MCF 10A (cell line): ENCODE results near the gene BHLHA15. TPM values are rescaled to one million over a fixed set of nuclear protein-coding genes. Genes with fewer than 3 reads are reported as not detected.

Source experiments
- BruUV-seq: library from RNA; stranded (reverse); fragments of 400-500 nt; replicated peaks from 2 replicates; lab custom pipeline; 2021; lab: Mats Ljungman, UMichigan
- CTCF ChIA-PET: fragments of 300-600 bp; sonication (Branson Sonifier 250); formaldehyde crosslinking; extraction: SDS; loops from one replicate; lab custom pipeline; 2021; ENCODE audit warnings: antibody characterized with exemption, inconsistent platforms; lab: Yijun Ruan, JAX
- POLR2A ChIA-PET: fragments of 300-600, 350-650 bp; sonication (Branson Sonifier 250); formaldehyde crosslinking; extraction: SDS; loops from one replicate; lab custom pipeline; 2020; ENCODE audit warnings: antibody characterized with exemption, inconsistent platforms; lab: Yijun Ruan, JAX
- DNase-seq: peaks from one replicate; pipeline ENCODE4 v3.0.0-alpha.2; 2018; ENCODE audit not compliant: unreplicated experiment
- H3K27ac Mint-ChIP-seq: one replicate; pipeline ENCODE4 v1.8.0; 2022; ENCODE audit warnings: mild to moderate bottlenecking, low read depth, mixed read lengths; ENCODE audit not compliant: unreplicated experiment
- H3K27me3 Mint-ChIP-seq: one replicate; pipeline ENCODE4 v1.8.0; 2022; ENCODE audit warnings: mixed read lengths; ENCODE audit not compliant: insufficient read depth, unreplicated experiment
- H3K36me3 Mint-ChIP-seq: one replicate; pipeline ENCODE4 v1.8.0; 2022; ENCODE audit warnings: mild to moderate bottlenecking, moderate library complexity, mixed read lengths; ENCODE audit not compliant: insufficient read depth, unreplicated experiment
- H3K4me1 Mint-ChIP-seq: one replicate; pipeline ENCODE4 v1.8.0; 2022; ENCODE audit warnings: mixed read lengths; ENCODE audit not compliant: insufficient read depth, unreplicated experiment
- H3K4me3 Mint-ChIP-seq: one replicate; pipeline ENCODE4 v1.8.0; 2022; ENCODE audit warnings: mild to moderate bottlenecking, moderate library complexity, mixed read lengths; ENCODE audit not compliant: unreplicated experiment
- H3K9me3 Mint-ChIP-seq: one replicate; pipeline ENCODE4 v1.8.0; 2022; ENCODE audit warnings: mixed read lengths; ENCODE audit not compliant: unreplicated experiment
- intact Hi-C: fragments of 100-400 bp; cut with micrococcal nuclease; formaldehyde crosslinking; loops from 2 replicates; pipeline ENCODE4 v1.14.1; 2022
- total RNA-seq: library from RNA; stranded (reverse); gene quantifications from 2 replicates; pipeline ENCODE4 v1.2.3, GENCODE V29; 2022
- TF ChIP-seq, protein P1 (sequence below): fragments of 200-600 bp; IDR thresholded peaks from one replicate; pipeline ENCODE4 v1.8.0; 2022; ENCODE audit warnings: antibody characterized with exemption, mild to moderate bottlenecking; ENCODE audit not compliant: unreplicated experiment

The BHLHA15 gene
- total RNA-seq, 1 experiment from 2014 or later: 3.2 TPM

DNA sequence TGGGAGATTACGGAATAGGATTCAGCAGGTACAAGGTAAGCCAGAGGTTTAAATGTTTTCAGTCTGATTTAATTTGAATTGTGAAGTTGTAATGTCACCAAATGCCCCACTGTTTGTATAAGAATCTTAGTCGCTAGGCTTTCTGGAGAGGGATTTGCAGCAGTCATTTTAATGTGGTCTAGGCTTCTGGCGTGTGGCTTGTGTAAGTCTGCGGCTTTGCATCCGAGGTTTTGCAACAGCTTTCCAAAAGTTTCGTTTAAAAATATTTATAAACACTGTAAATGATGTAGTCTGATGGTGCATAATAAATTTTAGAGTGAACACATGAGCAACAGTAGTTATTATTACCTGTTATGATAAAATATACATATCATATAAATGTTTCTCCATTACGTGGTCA is 26.1 kb upstream of the BHLHA15 start:
- H3K27ac Mint-ChIP-seq: no peak overlapping the region
- H3K9me3 Mint-ChIP-seq: no peaks in the 10 kb centered on the region
- no peak overlapping the region for H3K4me3 Mint-ChIP-seq
- H3K36me3 Mint-ChIP-seq: no peaks in the 10 kb centered on the region
- ChIA-PET POLR2A (interaction anchor here (0.6 kb wide), 1 partner anchor 82 kb away, joined by 4 read pairs; no protein-coding TSS in a partner anchor), CTCF (interaction anchor here (1.0 kb wide), 1 partner anchor 163 kb away, joined by 3 read pairs; no protein-coding TSS in a partner anchor)
- no peaks in the 10 kb centered on the region for H3K27me3 Mint-ChIP-seq
- no TSS peak for BruUV-seq
- DNase-seq: no peak
- TF ChIP-seq, protein P1, sequence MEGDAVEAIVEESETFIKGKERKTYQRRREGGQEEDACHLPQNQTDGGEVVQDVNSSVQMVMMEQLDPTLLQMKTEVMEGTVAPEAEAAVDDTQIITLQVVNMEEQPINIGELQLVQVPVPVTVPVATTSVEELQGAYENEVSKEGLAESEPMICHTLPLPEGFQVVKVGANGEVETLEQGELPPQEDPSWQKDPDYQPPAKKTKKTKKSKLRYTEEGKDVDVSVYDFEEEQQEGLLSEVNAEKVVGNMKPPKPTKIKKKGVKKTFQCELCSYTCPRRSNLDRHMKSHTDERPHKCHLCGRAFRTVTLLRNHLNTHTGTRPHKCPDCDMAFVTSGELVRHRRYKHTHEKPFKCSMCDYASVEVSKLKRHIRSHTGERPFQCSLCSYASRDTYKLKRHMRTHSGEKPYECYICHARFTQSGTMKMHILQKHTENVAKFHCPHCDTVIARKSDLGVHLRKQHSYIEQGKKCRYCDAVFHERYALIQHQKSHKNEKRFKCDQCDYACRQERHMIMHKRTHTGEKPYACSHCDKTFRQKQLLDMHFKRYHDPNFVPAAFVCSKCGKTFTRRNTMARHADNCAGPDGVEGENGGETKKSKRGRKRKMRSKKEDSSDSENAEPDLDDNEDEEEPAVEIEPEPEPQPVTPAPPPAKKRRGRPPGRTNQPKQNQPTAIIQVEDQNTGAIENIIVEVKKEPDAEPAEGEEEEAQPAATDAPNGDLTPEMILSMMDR: no peak
- intact Hi-C loops: no loop called here
- H3K4me1 Mint-ChIP-seq: no peaks in the 10 kb centered on the region

DNA sequence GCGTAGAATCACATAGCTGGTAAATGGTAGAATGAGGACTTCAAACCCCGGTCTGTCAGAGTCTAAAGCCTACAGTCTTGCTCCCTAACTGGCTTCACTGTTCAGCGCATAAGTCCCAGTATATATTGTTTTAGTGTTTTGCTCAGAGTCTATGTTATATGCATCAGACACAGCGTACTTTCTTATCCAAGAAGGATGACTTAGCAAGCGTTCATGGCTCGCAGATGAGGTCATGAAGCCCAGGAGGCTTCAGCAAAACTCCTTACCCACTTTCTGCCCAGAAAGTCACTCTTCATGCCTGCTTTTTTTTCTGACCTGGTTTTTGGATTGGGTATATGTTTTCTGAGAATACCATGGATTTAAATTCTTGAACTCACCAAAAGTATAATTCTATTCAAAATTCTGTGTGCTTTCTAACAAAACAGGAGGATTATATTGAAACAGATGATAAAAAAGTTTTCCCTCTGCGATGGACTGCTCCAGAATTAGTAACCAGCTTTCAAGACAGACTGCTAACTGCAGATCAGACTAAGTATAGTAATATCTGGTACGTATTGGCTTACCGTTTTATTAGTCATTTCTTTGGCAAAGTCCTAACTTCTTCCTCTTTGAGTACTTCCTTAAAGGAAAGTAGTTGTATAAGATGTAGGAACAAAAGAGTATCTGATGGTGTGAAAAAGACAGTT is 24.6 kb upstream of the BHLHA15 start:
- no peaks in the 10 kb centered on the region for H3K4me1 Mint-ChIP-seq
- H3K4me3 Mint-ChIP-seq: no peak overlapping the region
- H3K27ac Mint-ChIP-seq: no peak overlapping the region
- H3K36me3 Mint-ChIP-seq: peaks cover 8% of the 10 kb centered on the region
- BruUV-seq: no TSS peak
- TF ChIP-seq, protein P1: no peak
- DNase-seq: no peak
- intact Hi-C loops: no loop called here
- H3K9me3 Mint-ChIP-seq: no peaks in the 10 kb centered on the region
- no peaks in the 10 kb centered on the region for H3K27me3 Mint-ChIP-seq
- ChIA-PET POLR2A (interaction anchor here (0.6 kb wide), 1 partner anchor 125 kb away, joined by 3 read pairs; no protein-coding TSS in a partner anchor), CTCF (interaction anchor here (0.6 to 1.1 kb wide), 5 partner anchors 11 to 166 kb away, joined by 3 to 4 read pairs (median 3); no protein-coding TSS in a partner anchor)

DNA sequence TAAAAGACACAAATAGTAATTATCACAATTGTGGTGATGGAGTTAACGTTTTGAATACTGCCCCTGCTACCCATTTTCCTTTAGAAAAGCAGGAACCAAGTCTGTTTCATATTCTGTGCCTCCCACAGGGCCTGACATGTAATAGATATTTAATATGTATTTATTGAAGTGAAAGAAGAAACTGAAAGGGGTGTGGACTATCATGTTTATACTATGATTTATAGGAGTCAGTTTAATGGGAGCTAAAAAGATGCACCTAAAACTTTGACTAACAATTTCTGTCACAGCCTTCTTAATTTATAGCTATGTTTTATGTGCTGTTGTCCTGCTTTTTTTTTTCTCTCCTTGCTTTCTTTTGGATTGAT is 24.1 kb upstream of the BHLHA15 start:
- intact Hi-C loops: no loop called here
- no TSS peak for BruUV-seq
- no peak for DNase-seq
- H3K36me3 Mint-ChIP-seq: peaks cover 13% of the 10 kb centered on the region
- H3K9me3 Mint-ChIP-seq: no peaks in the 10 kb centered on the region
- H3K27ac Mint-ChIP-seq: no peak overlapping the region
- ChIA-PET CTCF (interaction anchor here (0.6 to 1.3 kb wide), 7 partner anchors 8 to 167 kb away, joined by 3 to 5 read pairs (median 3); no protein-coding TSS in a partner anchor), POLR2A (no interaction called here)
- H3K4me1 Mint-ChIP-seq: no peaks in the 10 kb centered on the region
- no peak overlapping the region for H3K4me3 Mint-ChIP-seq
- H3K27me3 Mint-ChIP-seq: no peaks in the 10 kb centered on the region
- TF ChIP-seq, protein P1: no peak

DNA sequence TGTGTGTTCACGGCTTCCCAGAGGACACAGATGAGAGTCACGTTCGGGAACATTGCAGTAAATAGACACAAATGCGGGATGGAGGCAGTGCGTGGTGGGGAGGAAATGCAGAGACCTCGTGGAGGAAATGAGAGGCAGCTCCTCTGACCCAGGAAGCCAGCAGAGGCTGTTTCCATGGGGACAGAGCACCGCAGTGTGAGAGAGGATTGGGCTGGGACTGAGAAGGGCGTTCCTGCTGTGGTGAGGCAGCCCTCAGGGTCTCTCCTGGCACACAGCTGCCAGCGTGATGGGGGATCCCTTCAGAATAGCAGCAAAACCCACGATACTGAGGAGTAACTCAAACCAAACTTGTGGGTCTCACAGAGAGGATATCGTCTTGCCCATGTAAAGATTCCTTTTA is 21.7 kb upstream of the BHLHA15 start:
- no peaks in the 10 kb centered on the region for H3K9me3 Mint-ChIP-seq
- no peak overlapping the region for H3K27ac Mint-ChIP-seq
- DNase-seq: no peak
- H3K4me1 Mint-ChIP-seq: no peaks in the 10 kb centered on the region
- no TSS peak for BruUV-seq
- intact Hi-C loops: no loop called here
- no peaks in the 10 kb centered on the region for H3K27me3 Mint-ChIP-seq
- TF ChIP-seq, protein P1: no peak
- ChIA-PET CTCF (interaction anchor here (1.0 kb wide), 1 partner anchor 21 kb away, joined by 3 read pairs; no protein-coding TSS in a partner anchor), POLR2A (no interaction called here)
- H3K4me3 Mint-ChIP-seq: no peak overlapping the region
- peaks cover 25% of the 10 kb centered on the region for H3K36me3 Mint-ChIP-seq
